PC-3 (cell line): ENCODE measurements around the gene ARHGAP25. TPM values are rescaled to one million over a fixed set of nuclear protein-coding genes. Genes with fewer than 3 reads are reported as not detected.

Experiments used
- ATAC-seq: fragments of 200-7000 bp; cut with Tn5 transposase; 2 replicates; pipeline ENCODE4 v1.9.1; 2020; ENCODE audit warnings: mild to moderate bottlenecking, moderate library complexity
- BruUV-seq: library from RNA; stranded (reverse); fragments of 400-500 nt; replicated peaks from 2 replicates; lab custom pipeline; 2021; lab: Mats Ljungman, UMichigan
- CTCF ChIA-PET: fragments of 300-600 bp; sonication (Branson Sonifier 250); formaldehyde crosslinking; loops from one replicate; lab custom pipeline; 2022; ENCODE audit warnings: antibody characterized with exemption; lab: Charles Lee
- POLR2A ChIA-PET: fragments of 300-600 bp; sonication (Branson Sonifier 250); formaldehyde crosslinking; loops from one replicate; lab custom pipeline; 2022; ENCODE audit warnings: antibody characterized with exemption; ENCODE audit not compliant: unreplicated experiment; lab: Charles Lee
- DNase-seq: peaks from one replicate; pipeline ENCODE4 v3.0.0-alpha.2; 2015
- H2AFZ ChIP-seq: fragments of 300-600 bp; sonication (generic); 2 replicates; pipeline ENCODE4 v1.6.0; 2016; ENCODE audit warnings: antibody characterized with exemption, low read length
- H3F3A ChIP-seq: fragments of 300-600 bp; sonication (generic); one replicate; pipeline ENCODE4 v1.6.0; 2017; ENCODE audit warnings: antibody characterized with exemption, low read length, control low read depth, mild to moderate bottlenecking; ENCODE audit not compliant: unreplicated experiment
- H3K27ac ChIP-seq: fragments of 300-600 bp; sonication (generic); 2 replicates; pipeline ENCODE4 v1.5.1; 2016; ENCODE audit warnings: mild to moderate bottlenecking, low read length
- H3K27me3 ChIP-seq: fragments of 300-600 bp; sonication (generic); 2 replicates; pipeline ENCODE4 v1.6.1; 2016; ENCODE audit warnings: low read length, mixed read lengths
- H3K36me3 ChIP-seq: fragments of 300-600 bp; sonication (generic); 2 replicates; pipeline ENCODE4 v1.6.1; 2016; ENCODE audit warnings: low read depth, mixed run types, low read length, mixed read lengths
- H3K4me1 ChIP-seq: fragments of 300-600 bp; sonication (generic); 2 replicates; pipeline ENCODE4 v1.5.1; 2016; ENCODE audit warnings: low read length; ENCODE audit not compliant: insufficient read depth
- H3K4me2 ChIP-seq: fragments of 300-600 bp; sonication (generic); 2 replicates; pipeline ENCODE4 v1.6.0; 2016; ENCODE audit warnings: low read length
- H3K4me3 ChIP-seq: fragments of 300-600 bp; sonication (generic); 2 replicates; pipeline ENCODE4 v1.5.1; 2016; ENCODE audit warnings: mild to moderate bottlenecking, low read length, mixed read lengths
- H3K79me2 ChIP-seq: fragments of 300-600 bp; sonication (generic); 2 replicates; pipeline ENCODE4 v1.6.1; 2017; ENCODE audit warnings: low read length, mixed read lengths
- H3K9ac ChIP-seq: fragments of 300-600 bp; sonication (generic); 2 replicates; pipeline ENCODE4 v1.6.0; 2016; ENCODE audit warnings: mild to moderate bottlenecking, low read length
- H3K9me2 ChIP-seq: fragments of 300-600 bp; sonication (generic); replicated peaks from 2 replicates; pipeline ENCODE4 v1.6.1; 2016; ENCODE audit warnings: mixed run types, low read length, mixed read lengths
- H3K9me3 ChIP-seq: fragments of 300-600 bp; sonication (generic); 2 replicates; pipeline ENCODE4 v1.6.1; 2016; ENCODE audit warnings: low read length, mixed read lengths
- H4K20me1 ChIP-seq: fragments of 300-600 bp; sonication (generic); 2 replicates; pipeline ENCODE4 v1.6.1; 2016; ENCODE audit warnings: low read length, mixed read lengths
- EZH2 ChIP-seq: fragments of 300-600 bp; sonication (generic); IDR thresholded peaks from one replicate; pipeline ENCODE4 v1.6.1; 2017; ENCODE audit warnings: antibody characterized with exemption, mild to moderate bottlenecking, low read length; ENCODE audit not compliant: unreplicated experiment
- EZH2phosphoT487 ChIP-seq: fragments of 300-600 bp; sonication (generic); IDR thresholded peaks from 2 replicates; pipeline ENCODE4 v1.6.1; 2018; ENCODE audit warnings: mild to moderate bottlenecking, antibody characterized with exemption, low read length, borderline replicate concordance
- intact Hi-C: fragments of 100-400 bp; cut with micrococcal nuclease; formaldehyde crosslinking; loops from 2 replicates; pipeline ENCODE4 v1.9.0; 2023
- total RNA-seq: library from RNA; depleted of rRNA; stranded (reverse); fragments of >200 nt; gene quantifications from 2 replicates; pipeline ENCODE4 v1.2.3, GENCODE V29; 2014
- TF ChIP-seq, protein P1 (sequence below): fragments of 300-600 bp; sonication (generic); conservative IDR thresholded peaks from 2 replicates; pipeline ENCODE4 v1.5.1; 2017; ENCODE audit warnings: antibody characterized with exemption, low read depth, mild to moderate bottlenecking, low read length

The ARHGAP25 gene
- total RNA-seq, 1 experiment from 2014 or later: not detected

GRCh38 chr2:68766376-68766845, 31.8 kb downstream of the ARHGAP25 start:
- no peaks in the 10 kb centered on the region for H3K36me3 ChIP-seq
- H3K9me2 ChIP-seq: no peaks in the 10 kb centered on the region
- no peak overlapping the region for H3K27ac ChIP-seq
- H3K4me1 ChIP-seq: no peaks in the 10 kb centered on the region
- no peak overlapping the region for H3K4me3 ChIP-seq
- ChIA-PET POLR2A (no interaction called here), CTCF (no interaction called here)
- no peaks in the 10 kb centered on the region for H3K79me2 ChIP-seq
- H3K9me3 ChIP-seq: no peaks in the 10 kb centered on the region
- H4K20me1 ChIP-seq: no peaks in the 10 kb centered on the region
- TF ChIP-seq EZH2: no peak
- no peak for TF ChIP-seq EZH2phosphoT487
- TF ChIP-seq, protein P1, sequence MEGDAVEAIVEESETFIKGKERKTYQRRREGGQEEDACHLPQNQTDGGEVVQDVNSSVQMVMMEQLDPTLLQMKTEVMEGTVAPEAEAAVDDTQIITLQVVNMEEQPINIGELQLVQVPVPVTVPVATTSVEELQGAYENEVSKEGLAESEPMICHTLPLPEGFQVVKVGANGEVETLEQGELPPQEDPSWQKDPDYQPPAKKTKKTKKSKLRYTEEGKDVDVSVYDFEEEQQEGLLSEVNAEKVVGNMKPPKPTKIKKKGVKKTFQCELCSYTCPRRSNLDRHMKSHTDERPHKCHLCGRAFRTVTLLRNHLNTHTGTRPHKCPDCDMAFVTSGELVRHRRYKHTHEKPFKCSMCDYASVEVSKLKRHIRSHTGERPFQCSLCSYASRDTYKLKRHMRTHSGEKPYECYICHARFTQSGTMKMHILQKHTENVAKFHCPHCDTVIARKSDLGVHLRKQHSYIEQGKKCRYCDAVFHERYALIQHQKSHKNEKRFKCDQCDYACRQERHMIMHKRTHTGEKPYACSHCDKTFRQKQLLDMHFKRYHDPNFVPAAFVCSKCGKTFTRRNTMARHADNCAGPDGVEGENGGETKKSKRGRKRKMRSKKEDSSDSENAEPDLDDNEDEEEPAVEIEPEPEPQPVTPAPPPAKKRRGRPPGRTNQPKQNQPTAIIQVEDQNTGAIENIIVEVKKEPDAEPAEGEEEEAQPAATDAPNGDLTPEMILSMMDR: no peak
- H3K27me3 ChIP-seq: peaks cover 36% of the 10 kb centered on the region
- ATAC-seq (no peak), DNase-seq (no peak)
- no peak overlapping the region for H3K4me2 ChIP-seq
- no peaks in the 10 kb centered on the region for H3F3A ChIP-seq
- intact Hi-C loops: no loop called here
- no TSS peak for BruUV-seq
- H3K9ac ChIP-seq: no peak overlapping the region
- no peak overlapping the region for H2AFZ ChIP-seq

GRCh38 chr2:68767031-68767961, 32.7 kb downstream of the ARHGAP25 start:
- Histone ChIP-seq H3K9ac (no peak overlapping the region), H3K27me3 (peaks cover 29% of the 10 kb centered on the region), H2AFZ (no peak overlapping the region), H4K20me1 (no peaks in the 10 kb centered on the region), H3K79me2 (no peaks in the 10 kb centered on the region), H3K27ac (no peak overlapping the region), H3K4me1 (no peaks in the 10 kb centered on the region), H3K4me2 (no peak overlapping the region), H3F3A (no peaks in the 10 kb centered on the region), H3K36me3 (no peaks in the 10 kb centered on the region), H3K4me3 (no peak overlapping the region), H3K9me2 (no peaks in the 10 kb centered on the region), H3K9me3 (no peaks in the 10 kb centered on the region)
- CTCF ChIA-PET: no interaction called here
- TF ChIP-seq EZH2phosphoT487 (no peak), EZH2 (no peak)
- TF ChIP-seq, protein P1: no peak
- DNase-seq (no peak), ATAC-seq (no peak)
- intact Hi-C loops: no loop called here
- POLR2A ChIA-PET: no interaction called here
- BruUV-seq: no TSS peak

- Histone ChIP-seq H2AFZ (no peak overlapping the region), H3K27ac (no peak overlapping the region), H3K4me3 (no peak overlapping the region), H3K27me3 (peaks cover 31% of the 10 kb centered on the region; the same call in 1 of the 2 replicates), H3K9me3 (no peaks in the 10 kb centered on the region), H3F3A (no peaks in the 10 kb centered on the region), H3K4me1 (no peaks in the 10 kb centered on the region), H3K9me2 (no peaks in the 10 kb centered on the region), H4K20me1 (no peaks in the 10 kb centered on the region), H3K4me2 (no peak overlapping the region), H3K36me3 (no peaks in the 10 kb centered on the region), H3K79me2 (no peaks in the 10 kb centered on the region), H3K9ac (no peak overlapping the region)
- TF ChIP-seq EZH2phosphoT487: no peak
- no TSS peak for BruUV-seq
- ATAC-seq (no peak), DNase-seq (no peak)
- intact Hi-C loops: no loop called here
- ChIA-PET POLR2A (no interaction called here), CTCF (no interaction called here)
Observed at GRCh38 chr2:68767996-68768395, 33.4 kb downstream of the ARHGAP25 start.
